Gastrocnemius medialis (tissue), 4 donors: ENCODE measurements around the gene BMP7.

Experiments
- CTCF ChIP-seq, 5 experiments: fragments of 450-650 bp in 3 of 5; fragments of 200-600 bp in 2 of 5; sonication (generic) in 2 of 5; IDR thresholded peaks in 4 of 5; conservative IDR thresholded peaks in 1 of 5; 1 replicate in 4 of 5; 2 replicates in 1 of 5; pipeline ENCODE4 v1.5.1; 2016 to 2019; ENCODE audit warnings: antibody characterized with exemption in 5 of 5, mild to moderate bottlenecking in 3 of 5, moderate library complexity in 3 of 5
- POLR2A ChIP-seq, 2 donors: fragments of 450-650 bp; IDR thresholded peaks; one replicate each; pipeline ENCODE4 v1.6.1; 2017; ENCODE audit warnings: antibody characterized with exemption in 2 of 2, mild to moderate bottlenecking in 2 of 2, moderate library complexity in 2 of 2

DNA sequence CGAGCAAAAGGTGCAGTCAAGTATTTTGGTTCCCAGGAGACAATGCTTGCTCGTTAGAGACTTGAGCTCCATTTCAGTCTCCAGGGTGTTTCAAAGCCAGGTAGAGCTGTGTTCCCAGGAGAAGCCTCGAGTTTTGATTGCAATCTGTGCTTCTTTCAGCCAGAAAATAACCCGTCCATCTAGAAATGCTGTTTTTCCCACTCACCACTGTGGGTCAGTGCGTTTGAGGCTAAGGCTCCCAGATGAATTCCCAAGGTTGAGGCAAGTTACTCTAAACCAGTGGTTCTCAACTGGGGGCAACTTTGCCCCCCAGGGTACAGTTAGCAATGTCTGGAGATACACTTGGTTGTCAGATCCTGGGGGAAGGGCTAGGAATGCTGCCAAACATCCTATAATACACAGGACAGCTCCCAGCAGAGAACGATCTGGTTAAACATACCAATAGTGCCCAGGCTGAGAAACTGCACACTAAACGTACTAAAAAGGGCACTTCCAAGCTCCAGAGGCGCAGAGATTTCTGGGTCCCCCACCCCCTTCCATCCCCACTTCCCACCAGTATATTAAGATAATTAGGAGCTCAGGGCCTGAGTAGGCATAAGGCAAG, 13.8 kb downstream of the BMP7 start:
- TF ChIP-seq POLR2A (IDR thresholded peaks at IDR 0.05) = no peak
- no peak for TF ChIP-seq CTCF (IDR thresholded peaks at IDR 0.05 in 4 of 5, conservative IDR thresholded peaks at IDR 0.05 in 1 of 5)
